ENCODE results near the gene HNRNPH2.
A peak's percentile ranks its signal among the peaks of the same experiment; 100 is the strongest.

The HNRNPH2 gene

DNA sequence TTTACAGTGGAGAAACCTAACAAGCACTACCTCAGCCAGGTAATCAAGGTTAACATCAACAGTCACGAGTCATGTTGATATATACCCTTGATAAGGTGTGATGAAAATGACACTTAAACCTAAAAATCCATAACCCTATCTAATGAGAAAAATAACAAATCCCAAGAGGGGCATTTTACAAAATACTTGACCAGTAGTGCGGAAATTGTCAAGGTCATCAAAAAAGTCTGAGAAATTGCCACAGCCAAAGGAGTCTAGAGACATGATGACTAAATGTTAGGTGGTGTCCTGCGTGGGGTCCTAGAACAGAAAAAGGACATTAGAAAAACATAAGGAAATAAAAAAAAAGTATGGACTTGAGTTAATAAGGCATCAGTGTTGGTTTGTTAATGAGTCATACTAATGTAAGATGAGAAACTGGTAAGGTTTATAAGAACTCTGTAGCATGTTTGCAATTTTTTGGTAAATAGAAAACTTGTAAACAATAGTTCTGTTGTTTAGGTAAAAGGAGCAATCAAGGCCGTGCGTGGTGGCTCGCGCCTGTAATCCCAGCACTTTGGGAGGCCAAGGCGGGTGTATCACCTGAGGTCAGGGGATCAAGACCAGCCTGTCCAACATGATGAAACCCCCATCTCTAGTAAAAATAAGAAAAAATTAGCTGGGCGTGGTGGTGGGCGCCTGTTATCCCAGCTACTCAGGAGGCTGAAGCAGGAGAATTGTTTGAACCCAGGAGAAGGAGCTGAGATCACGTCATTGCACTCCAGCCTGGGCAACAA, 14.3 kb upstream of the HNRNPH2 start:
- no peak for DNase-seq (ENCODE audit: low read depth)
- no peak overlapping the region for H3K4me3 ChIP-seq (ENCODE audit: low read depth, low read length)

DNA sequence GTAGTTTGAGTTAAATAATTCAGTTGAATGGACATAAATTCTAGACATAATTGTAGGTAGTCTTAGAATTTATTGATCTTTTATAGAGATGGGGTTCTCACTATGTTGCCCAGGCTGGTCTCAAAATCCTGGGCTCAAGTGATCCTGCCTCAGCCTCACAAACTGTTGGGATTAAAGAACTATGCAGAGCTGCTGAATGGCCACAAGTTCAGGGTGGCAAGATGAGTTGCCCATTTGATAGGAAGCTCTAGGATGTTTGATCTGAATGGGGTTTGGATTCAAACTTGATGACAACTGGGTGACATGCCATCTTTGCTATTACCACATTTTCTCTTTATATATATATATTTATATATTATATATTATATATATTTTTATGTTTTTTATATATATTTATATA, 13.7 kb upstream of the HNRNPH2 start:
- DNase-seq (ENCODE audit: low read depth) = no peak
- no peak overlapping the region for H3K4me3 ChIP-seq (ENCODE audit: low read depth, low read length)

DNA sequence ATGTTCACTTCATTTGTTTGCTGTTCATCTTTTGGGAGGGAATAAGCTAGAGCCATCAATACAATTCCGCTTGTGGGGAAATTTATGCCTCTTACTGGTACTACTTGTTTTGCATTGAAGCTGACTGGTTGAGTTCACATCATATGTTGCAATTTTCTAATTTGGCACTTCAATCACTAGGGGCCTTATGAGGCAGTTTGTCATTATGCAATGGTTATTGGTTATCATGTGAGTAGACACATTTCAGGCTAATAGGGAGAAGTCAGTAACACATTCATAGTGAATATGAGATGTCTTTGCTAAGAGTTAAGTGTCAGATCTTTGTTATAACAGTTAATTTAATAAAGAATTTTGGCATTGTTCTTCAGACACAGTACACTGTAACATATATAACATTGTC, 12.2 kb upstream of the HNRNPH2 start:
- no peak overlapping the region for H3K4me3 ChIP-seq (ENCODE audit: low read depth, low read length)
- DNase-seq (ENCODE audit: low read depth) = no peak

DNA sequence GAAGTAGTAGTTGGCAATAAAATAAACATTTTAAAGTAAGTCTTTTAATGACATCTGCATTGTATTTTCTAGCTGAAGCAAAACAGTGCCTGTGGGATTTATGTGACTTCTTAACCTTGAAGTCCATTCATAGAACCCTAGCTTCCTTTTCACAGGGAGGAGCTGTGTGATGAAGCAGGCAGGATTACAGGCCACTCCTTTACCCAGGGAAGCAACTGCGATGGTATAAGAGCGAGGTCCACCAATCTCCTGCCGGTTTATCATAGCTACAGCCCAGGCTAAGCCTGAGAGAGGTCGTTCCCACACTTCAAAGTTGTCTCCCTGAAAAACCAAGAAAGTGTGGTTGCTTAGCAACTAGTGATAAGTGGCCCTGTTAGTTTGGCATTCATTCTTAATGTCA, 10.2 kb upstream of the HNRNPH2 start:
- DNase-seq (ENCODE audit: low read depth) = no peak

DNA sequence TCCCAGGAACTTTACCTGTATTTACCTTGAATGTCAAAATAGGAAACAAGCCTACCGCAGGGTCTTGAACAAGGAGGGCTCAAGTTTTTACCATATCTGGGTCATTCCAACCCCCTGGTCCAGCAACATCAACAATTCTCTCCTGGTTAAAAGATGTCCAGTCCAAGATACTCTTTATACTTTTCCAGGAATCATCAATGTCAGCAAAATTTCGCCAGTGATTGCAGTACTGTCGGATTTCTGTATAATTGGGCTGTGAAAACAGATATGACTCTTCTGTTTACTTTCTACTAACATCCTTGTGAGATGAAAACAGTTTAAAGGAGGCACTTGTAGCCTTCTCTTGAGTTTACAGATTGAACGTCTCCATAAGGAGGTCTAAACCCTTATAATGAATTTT, 9.3 kb upstream of the HNRNPH2 start:
- DNase-seq (ENCODE audit: low read depth) = no peak
- H3K4me3 ChIP-seq (ENCODE audit: low read depth, low read length) = no peak overlapping the region

More for the DNA sequence above, 10.2 kb upstream of the HNRNPH2 start:
- no peak overlapping the region for H3K4me3 ChIP-seq (ENCODE audit: low read depth, low read length)

DNA sequence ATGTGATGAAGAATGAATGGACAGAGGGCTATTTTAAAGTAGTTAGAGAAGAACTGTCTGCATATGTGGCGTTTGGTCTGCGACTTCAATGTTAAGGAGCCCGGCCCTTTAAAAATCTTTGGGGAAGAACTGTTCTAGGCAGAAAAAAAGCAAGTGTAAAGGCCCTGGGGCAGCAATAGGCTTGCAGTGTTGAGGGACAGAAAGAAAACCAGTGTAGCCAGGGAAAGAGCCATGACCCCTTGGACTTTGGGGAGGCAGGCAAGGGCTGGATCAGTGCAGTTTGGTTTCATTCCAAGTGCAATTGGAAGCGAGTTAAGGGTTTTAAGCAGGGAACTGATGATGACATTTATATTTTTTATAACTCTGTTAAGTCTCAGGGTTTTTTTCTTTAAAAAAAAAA, 8.2 kb upstream of the HNRNPH2 start:
- DNase-seq (ENCODE audit: low read depth) = no peak
- no peak overlapping the region for H3K4me3 ChIP-seq (ENCODE audit: low read depth, low read length)

DNA sequence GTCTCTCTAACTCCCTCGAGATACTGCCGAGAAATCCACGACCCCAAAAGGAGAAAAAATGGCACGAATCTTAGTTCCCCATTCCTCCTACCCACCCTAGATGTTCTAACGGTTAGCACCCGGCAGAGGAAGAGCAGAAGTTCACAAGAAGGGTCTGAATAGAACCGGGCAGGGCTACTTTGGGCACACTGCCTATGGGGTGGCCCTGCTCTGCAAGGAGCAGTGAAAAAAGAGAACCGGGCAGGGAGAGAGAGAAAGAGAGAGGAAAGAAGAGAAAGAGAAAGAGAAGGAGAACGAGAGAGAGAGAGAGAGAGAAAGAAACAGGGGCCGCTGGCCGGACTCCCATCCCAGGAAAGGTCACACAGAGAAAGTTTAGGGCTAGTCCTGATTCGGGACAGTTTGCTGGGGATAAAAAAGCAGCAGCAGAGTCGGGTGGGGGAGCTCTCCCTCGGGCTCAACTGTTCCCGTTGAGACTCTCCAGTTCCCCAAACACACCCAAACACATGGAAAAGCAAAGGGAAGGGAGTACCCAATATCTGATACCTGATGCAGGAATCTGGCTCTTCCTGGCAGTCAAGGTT, 765 bp upstream of the HNRNPH2 start:
- DNase-seq (ENCODE audit: low read depth) = no peak
- H3K4me3 ChIP-seq (ENCODE audit: low read depth, low read length) = peak overlapping the region; percentile 76

DNA sequence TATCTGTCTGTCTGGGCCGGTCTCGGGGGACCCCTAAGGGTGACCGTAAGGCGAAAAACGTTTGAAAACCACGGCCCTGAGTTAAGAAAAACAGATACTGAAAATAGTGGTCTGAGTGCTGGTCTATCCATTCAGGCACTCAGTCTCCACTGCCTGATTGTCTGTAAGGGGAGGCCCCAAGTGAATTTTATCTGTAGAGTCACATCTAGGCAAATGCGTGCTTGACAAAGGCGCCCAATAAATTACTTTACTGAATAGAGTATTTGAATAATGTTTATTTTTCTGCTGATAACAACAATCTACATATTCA, 465 bp downstream of the HNRNPH2 start:
- no peak for DNase-seq (ENCODE audit: low read depth)
- H3K4me3 ChIP-seq (ENCODE audit: low read depth, low read length) = peak overlapping the region; percentile 66

DNA sequence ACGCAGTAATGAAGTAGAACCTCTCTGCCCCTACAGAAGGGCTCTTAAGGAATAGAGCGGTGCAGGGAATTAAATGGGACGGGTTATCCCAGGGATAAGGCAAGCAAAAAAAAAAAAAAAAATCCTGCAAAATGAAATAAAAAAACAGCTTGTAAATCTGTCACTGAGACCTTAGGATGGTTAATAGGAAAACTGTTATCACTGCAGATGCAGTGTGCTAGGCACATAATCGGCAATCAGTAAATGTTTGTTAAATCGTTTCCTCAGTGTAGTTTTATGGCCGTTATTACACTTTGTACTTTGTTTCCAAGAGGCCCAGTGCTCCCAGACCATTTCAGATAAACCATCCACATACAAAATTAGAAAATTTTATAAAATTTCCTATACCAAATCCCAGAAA, 1.0 kb downstream of the HNRNPH2 start:
- no peak for DNase-seq (ENCODE audit: low read depth)
- peak overlapping the region; percentile 66 for H3K4me3 ChIP-seq (ENCODE audit: low read depth, low read length)

DNA sequence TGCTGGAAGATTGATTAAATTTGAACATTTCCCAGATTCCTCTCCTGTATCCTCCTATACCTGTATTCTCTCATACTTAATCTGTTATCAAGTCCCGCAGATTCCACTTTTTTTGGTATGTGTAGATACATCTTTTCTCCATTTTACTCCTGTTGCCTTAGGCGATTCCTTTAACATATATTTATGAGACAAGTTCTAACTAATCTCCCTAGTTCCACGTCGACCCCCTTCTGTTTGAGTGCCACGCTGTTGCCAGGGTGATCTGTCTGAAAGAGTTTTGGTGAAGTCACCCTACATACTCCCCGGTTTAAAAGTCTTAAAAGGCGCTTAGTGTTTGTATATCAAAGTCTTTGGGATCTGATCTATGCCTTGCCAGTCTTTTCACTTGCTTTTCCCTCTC, 2.4 kb downstream of the HNRNPH2 start:
- DNase-seq (ENCODE audit: low read depth) = no peak
- H3K4me3 ChIP-seq (ENCODE audit: low read depth, low read length) = no peak overlapping the region

DNA sequence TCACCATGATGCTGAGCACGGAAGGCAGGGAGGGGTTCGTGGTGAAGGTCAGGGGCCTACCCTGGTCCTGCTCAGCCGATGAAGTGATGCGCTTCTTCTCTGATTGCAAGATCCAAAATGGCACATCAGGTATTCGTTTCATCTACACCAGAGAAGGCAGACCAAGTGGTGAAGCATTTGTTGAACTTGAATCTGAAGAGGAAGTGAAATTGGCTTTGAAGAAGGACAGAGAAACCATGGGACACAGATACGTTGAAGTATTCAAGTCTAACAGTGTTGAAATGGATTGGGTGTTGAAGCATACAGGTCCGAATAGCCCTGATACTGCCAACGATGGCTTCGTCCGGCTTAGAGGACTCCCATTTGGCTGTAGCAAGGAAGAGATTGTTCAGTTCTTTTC, 4.0 kb downstream of the HNRNPH2 start:
- no peak for DNase-seq (ENCODE audit: low read depth)
- no peak overlapping the region for H3K4me3 ChIP-seq (ENCODE audit: low read depth, low read length)

DNA sequence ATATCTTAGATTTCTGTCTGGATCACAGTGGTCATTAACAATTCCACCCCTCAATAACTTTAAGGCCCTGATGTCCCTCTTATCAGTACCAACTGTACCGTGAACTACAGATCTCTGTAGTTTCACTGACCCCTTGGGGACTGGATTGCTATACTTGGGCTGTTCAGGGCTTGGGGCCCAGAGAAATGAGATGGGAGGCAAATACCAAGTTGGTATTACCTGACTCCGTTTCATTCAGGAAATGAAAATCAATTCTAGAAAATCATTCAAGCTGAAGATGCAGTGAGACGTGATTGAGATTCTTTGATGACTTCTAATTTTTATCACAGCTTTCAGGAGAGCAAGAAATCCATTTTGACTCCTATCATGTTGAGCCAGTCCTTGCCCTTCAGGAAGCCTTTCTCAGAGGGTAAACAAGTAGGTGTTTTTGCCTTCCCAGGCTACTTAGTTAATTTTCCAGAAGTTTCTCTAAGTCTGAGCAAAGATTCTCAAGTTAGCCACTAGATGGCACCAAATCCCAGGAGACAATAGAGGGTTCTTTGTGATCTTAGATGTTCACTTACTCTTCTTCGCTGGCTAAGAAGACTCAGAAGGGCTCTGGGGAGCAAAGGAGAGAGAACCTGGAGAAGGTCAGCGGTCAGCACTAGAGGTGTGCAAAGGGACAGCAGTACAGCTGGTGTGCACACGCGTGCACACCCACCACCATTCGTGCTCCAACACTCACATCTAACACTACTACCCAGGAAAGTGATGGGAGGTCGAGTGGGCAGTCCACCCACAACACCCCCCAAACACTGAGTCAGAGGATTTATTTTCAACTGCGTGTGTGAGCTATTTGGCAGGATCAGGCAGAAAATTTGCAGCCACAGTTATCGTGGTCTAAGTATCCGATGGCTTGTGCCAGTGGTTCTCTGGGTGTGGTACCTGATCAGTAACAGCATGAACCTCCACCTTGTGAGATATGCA, 7.4 kb downstream of the HNRNPH2 start:
- H3K4me3 ChIP-seq (ENCODE audit: low read depth, low read length) = no peak overlapping the region
- DNase-seq (ENCODE audit: low read depth) = no peak

DNA sequence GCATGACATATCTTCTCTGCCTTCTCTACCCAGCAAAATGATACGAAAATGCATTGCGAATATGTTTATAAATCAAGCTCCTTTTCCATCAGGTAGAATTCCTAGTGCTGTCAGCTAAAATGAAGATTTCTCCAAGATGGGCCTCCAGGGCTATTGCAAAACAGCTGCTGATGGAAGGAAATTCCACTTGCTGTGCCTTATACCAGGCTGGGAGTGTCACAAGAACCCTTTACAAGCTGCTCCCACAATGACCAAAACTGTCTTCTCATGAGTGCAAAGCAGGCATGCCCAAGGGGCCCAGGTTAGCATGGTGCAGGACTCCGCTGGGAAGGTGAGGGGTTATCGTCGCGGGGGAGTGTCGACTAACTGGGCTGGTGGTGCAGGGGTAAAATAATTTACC, 8.7 kb downstream of the HNRNPH2 start:
- no peak for DNase-seq (ENCODE audit: low read depth)
- H3K4me3 ChIP-seq (ENCODE audit: low read depth, low read length) = no peak overlapping the region

DNA sequence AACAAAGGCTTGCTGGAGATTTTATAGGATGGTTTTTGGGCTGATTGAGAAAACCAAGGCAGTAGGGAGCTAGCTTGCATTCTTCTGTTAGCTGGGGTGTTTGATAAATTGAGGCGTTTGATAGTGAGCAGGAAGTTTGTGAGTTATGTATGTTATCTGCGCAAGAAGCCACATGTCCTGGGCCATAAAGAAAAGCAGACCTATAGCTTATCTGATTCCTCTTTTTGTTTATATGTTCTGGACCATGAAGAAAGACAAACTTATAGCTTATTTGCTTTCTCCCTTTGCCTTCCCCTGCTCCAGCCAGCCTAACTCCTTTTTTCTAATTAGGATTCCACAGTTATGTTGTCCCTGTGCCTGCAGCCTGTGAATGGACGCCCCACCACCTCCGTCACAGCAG, 9.2 kb downstream of the HNRNPH2 start:
- no peak overlapping the region for H3K4me3 ChIP-seq (ENCODE audit: low read depth, low read length)
- no peak for DNase-seq (ENCODE audit: low read depth)

DNA sequence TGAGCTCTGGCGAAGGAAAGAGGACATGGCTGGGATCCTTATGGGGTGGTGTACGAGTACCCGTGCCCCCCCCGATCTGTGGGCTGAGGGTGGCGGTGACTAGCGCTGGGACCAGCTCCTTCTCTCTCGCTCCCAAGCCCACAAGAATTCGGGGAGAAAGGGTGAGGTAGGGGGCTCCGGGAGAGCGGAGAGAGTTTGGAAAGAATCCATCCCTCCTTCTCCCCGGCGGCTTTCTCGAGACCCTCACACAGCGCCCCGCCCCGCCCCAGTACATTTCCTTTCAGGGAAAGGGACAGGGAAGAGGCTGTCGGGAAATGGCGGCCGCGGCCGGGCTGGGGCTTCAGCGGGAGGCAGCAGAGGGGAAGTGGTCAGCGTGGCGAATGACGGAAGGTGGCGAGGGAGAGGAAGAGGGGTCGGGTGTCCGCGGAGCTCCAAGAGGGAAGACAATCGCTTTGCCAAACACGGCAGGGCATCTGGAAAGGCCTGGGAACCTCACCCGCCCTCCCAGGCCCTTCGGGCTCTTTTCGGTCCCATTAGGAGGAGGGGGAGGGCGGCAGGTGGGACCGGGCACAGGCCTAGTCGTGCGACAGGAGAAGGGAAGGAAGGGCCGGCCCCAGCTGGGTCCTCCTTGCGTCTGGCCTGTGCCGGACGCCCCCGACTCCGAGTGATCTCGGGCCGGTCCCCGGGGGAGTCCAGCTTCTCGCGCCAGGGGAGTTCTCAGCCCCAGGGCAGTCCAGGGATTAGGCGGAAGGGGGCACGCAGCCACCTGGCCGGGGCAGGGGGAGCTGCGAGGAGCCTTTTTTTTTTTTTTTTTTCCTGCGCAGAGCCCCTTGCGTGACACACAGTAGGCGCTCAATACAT, 10.2 kb downstream of the HNRNPH2 start:
- peak overlapping the region; percentile 51 for H3K4me3 ChIP-seq (ENCODE audit: low read depth, low read length)
- no peak for DNase-seq (ENCODE audit: low read depth)

DNA sequence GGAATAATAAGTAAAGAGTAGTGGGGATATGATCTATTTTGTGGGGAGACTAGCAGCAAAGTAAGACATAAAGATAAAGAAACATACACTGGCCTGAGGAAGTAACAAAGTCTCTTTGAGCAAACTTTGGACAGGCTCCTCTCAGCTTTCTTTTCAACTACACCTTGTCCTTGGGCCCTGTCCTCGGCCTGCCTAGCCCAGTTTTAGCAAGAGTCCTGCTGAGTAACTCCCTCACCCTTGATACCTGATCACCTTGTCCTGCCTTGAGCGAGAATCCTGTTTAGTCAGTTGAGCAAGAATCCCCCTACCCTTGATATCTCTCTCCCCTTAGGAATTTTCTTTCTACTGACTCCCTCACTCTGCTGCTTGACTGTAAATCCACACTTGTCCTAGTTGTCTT, 11.5 kb downstream of the HNRNPH2 start:
- H3K4me3 ChIP-seq (ENCODE audit: low read depth, low read length) = no peak overlapping the region
- no peak for DNase-seq (ENCODE audit: low read depth)

DNA sequence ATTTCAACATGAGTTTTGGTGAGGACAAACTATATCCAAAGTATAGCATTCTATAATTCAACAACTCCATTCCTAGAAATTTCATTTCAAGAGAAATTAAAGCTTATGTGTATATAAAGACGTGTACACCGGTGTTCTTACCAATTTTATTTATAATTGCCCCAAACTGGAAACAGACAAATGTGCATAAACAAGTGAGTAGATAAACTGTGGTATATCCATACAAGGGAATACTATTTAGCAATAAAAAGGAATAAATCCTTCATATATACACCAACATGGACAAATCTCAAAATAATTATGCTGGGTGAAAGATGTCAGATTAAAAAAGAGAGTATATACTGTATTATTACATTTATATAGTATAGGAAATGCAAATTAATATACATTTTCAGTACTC, 19.9 kb downstream of the HNRNPH2 start:
- DNase-seq (ENCODE audit: low read depth) = no peak
- H3K4me3 ChIP-seq (ENCODE audit: low read depth, low read length) = no peak overlapping the region

DNA sequence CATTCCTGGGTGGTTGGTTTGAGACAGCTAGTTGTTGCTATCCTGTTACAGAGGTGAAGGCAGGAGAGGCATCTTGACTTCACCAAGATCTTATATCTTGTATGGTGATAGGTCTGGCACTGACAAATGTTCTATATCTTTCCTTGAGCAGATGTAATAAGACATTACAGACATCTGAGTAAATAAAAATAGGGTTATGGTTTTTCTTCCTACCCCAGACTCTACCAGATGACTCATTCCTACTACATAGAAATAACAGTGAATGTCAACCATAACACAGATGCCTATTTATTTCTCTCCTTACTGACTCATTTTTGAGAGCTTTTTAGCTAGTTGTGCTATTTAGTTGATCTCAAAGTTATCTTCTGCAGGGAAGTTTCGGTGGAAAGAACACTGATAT, 21.9 kb downstream of the HNRNPH2 start:
- no peak overlapping the region for H3K4me3 ChIP-seq (ENCODE audit: low read depth, low read length)
- peak; percentile 40 for DNase-seq (ENCODE audit: low read depth)

DNA sequence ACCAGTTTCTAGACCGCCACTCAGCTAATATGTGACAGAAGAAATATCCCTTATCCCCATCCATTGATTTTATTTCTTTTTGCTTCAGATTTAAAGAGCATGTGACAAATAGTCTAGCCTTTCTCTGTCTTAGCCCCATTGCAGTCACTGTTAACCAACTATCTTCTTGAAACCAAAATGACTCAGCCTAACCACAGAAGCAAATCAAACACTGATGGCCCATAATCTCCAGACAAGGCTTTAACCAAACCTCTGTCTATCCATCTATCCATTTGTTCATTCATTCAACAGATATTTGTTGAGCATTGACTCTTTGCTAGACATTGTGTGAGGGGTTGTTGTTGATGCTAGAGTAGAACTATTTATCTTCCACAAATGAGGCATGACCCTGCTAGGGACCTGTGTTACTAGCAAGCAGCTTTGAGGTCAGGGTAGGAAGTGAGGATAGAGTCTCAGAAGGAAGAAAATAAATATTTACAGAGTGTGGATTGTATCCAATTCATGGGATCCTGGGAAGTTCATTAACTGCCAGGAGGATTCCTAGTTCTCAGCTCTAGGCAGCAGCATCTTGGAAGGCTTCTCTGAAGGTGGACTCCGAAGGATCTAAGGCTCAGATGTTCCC, 22.5 kb downstream of the HNRNPH2 start:
- H3K4me3 ChIP-seq (ENCODE audit: low read depth, low read length) = no peak overlapping the region
- no peak for DNase-seq (ENCODE audit: low read depth)

All from skeletal muscle cell (primary cell).